Neural cell (in vitro differentiated cells): ENCODE data around the gene ARHGEF16. TPM values are rescaled to one million over a fixed set of nuclear protein-coding genes. Genes with fewer than 3 reads are reported as not detected.

Experiments
- H2AFZ ChIP-seq: fragments of 200-600, 300-800 bp; sonication (generic), shearing (Covaris generic); 2 replicates; pipeline ENCODE4 v1.6.0; 2014; ENCODE audit warnings: low read depth, mild to moderate bottlenecking, antibody characterized with exemption, low read length, moderate library complexity
- H3F3A ChIP-seq: fragments of 200-600 bp; shearing (Covaris generic); 2 replicates; pipeline ENCODE4 v1.6.1; 2016; ENCODE audit warnings: mild to moderate bottlenecking, moderate library complexity, mixed read lengths, antibody characterized with exemption, low read length; ENCODE audit not compliant: insufficient read depth, poor library complexity, severe bottlenecking
- H3K27ac ChIP-seq: fragments of 200-600, 300-800 bp; sonication (generic), shearing (Covaris generic); 2 replicates; pipeline ENCODE4 v1.5.1; 2014; ENCODE audit warnings: mild to moderate bottlenecking, low read length, moderate library complexity
- H3K27me3 ChIP-seq: fragments of 300-800, 200-600 bp; sonication (generic), shearing (Covaris generic); 2 replicates; pipeline ENCODE4 v1.6.0; 2014; ENCODE audit warnings: mild to moderate bottlenecking, low read depth, low read length, moderate library complexity; ENCODE audit not compliant: insufficient read depth
- H3K36me3 ChIP-seq: fragments of 300-800, 200-600 bp; sonication (generic), shearing (Covaris generic); 2 replicates; pipeline ENCODE4 v1.5.1; 2014; ENCODE audit warnings: mild to moderate bottlenecking, antibody characterized with exemption, low read length, moderate library complexity; ENCODE audit not compliant: insufficient read depth
- H3K4me2 ChIP-seq: fragments of 300-800, 200-600 bp; sonication (generic), shearing (Covaris generic); 2 replicates; pipeline ENCODE4 v1.6.0; 2014; ENCODE audit warnings: mild to moderate bottlenecking, low read length
- H3K4me3 ChIP-seq: fragments of 300-800, 200-600 bp; sonication (generic), shearing (Covaris generic); 2 replicates; pipeline ENCODE4 v1.5.1; 2014; ENCODE audit warnings: mild to moderate bottlenecking, low read length, moderate library complexity
- H3K79me2 ChIP-seq: fragments of 200-600 bp; shearing (Covaris generic); replicated peaks from 2 replicates; pipeline ENCODE4 v1.6.0; 2014; ENCODE audit warnings: mild to moderate bottlenecking, low read length, moderate library complexity; ENCODE audit not compliant: insufficient read depth
- H3K9ac ChIP-seq: fragments of 300-800, 200-600 bp; sonication (generic), shearing (Covaris generic); 2 replicates; pipeline ENCODE4 v1.6.1; 2016; ENCODE audit warnings: mild to moderate bottlenecking, low read length, mixed read lengths
- H3K9me2 ChIP-seq: fragments of 200-600 bp; shearing (Covaris generic); 2 replicates; pipeline ENCODE4 v1.6.1; 2016; ENCODE audit warnings: mild to moderate bottlenecking, low read length, mixed read lengths; ENCODE audit not compliant: insufficient read depth
- H3K9me3 ChIP-seq: fragments of 200-600, 300-800 bp; sonication (generic), shearing (Covaris generic); 2 replicates; pipeline ENCODE4 v1.6.1; 2016; ENCODE audit warnings: mild to moderate bottlenecking, mixed run types, low read length, moderate library complexity, mixed read lengths
- H4K20me1 ChIP-seq: fragments of 200-600 bp; shearing (Covaris generic); 2 replicates; pipeline ENCODE4 v1.6.1; 2016; ENCODE audit warnings: mild to moderate bottlenecking, mixed run types; ENCODE audit not compliant: insufficient read depth
- EP300 ChIP-seq: fragments of 450-650 bp; conservative IDR thresholded peaks from 2 replicates; pipeline ENCODE4 v1.6.1; 2014; ENCODE audit warnings: antibody characterized with exemption, mild to moderate bottlenecking, moderate library complexity; ENCODE audit not compliant: poor library complexity, severe bottlenecking
- EZH2 ChIP-seq: fragments of 200-600, 300-800 bp; shearing (Covaris generic), sonication (generic); IDR thresholded peaks from 2 replicates; pipeline ENCODE4 v1.6.1; 2014; ENCODE audit warnings: antibody characterized with exemption, low read length, borderline replicate concordance, mild to moderate bottlenecking; ENCODE audit not compliant: insufficient read depth, poor library complexity, severe bottlenecking
- MXI1 ChIP-seq: fragments of 450-650 bp; conservative IDR thresholded peaks from 2 replicates; pipeline ENCODE4 v1.6.1; 2014; ENCODE audit warnings: antibody characterized with exemption, mild to moderate bottlenecking; ENCODE audit not compliant: poor library complexity, severe bottlenecking
- POLR2AphosphoS5 ChIP-seq: IDR thresholded peaks from 2 replicates; pipeline ENCODE4 v1.6.1; 2012
- RAD21 ChIP-seq: fragments of 450-650 bp; conservative IDR thresholded peaks from 2 replicates; pipeline ENCODE4 v1.6.1; 2014; ENCODE audit warnings: antibody characterized with exemption, mild to moderate bottlenecking, moderate library complexity
- SMC3 ChIP-seq: fragments of 450-650 bp; conservative IDR thresholded peaks from 2 replicates; pipeline ENCODE4 v1.6.1; 2014; ENCODE audit warnings: antibody characterized with exemption, mild to moderate bottlenecking, moderate library complexity; ENCODE audit not compliant: poor library complexity
- TAF1 ChIP-seq: IDR thresholded peaks from 2 replicates; pipeline ENCODE4 v1.6.1; 2012; ENCODE audit warnings: low read depth
- polyA plus RNA-seq: library from polyadenylated mRNA; depleted of rRNA; stranded (reverse); fragments of >200 nt; gene quantifications from 2 replicates; pipeline ENCODE4 v1.2.3, GENCODE V29; 2014
- TF ChIP-seq, protein P1 (sequence below): IDR thresholded peaks from 2 replicates; pipeline ENCODE4 v1.6.1; 2012; ENCODE audit warnings: borderline replicate concordance
- TF ChIP-seq, protein P2 (sequence below): fragments of 450-650 bp; IDR thresholded peaks from 2 replicates; pipeline ENCODE4 v1.5.1; 2014; ENCODE audit warnings: antibody characterized with exemption, mild to moderate bottlenecking, moderate library complexity; ENCODE audit not compliant: poor library complexity, severe bottlenecking

ARHGEF16 gene
- polyA plus RNA-seq, 1 donor from 2014 or later, result 0.64 TPM

DNA sequence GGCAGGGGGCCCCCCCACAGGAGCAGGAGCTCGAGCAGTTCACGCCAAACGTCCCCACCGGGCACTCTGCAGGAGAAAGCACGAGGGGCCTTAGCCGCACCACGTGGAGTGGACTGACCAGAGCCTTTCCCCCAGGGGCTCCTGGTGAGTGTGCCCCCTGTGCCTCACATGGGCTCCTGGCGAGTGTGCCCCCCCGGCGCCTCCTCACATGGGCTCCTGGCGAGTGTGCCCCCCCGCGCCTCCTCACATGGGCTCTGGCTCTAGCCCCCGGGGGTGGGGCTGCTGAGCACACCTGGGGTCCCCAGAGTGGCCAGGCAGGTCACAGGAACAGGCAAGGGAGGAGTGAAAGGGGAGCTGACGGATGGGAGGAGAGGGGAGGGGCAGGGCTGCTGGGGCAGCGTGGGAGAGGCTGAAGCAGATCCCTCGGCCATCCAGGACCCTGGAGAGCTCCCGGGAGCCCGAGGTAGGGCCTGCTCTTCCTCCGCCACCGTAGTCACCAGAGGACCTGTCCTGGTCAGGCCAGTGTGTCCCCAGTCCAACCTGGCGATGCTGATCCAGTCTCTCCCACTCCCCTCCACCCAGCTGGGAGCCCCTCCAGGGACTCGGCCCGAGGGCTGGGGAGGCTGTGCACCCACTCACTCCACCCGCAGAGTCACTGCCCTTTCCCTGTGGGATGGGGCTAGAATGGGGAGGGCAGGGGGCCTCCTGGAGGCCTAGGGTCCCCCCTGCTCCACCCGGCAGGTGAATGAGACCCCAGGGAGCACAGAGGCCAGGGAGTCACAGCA is 47.6 kb downstream of the ARHGEF16 start:
- Histone ChIP-seq H2AFZ (no peak overlapping the region), H3K9me3 (no peaks in the 10 kb centered on the region), H3K4me2 (no peak overlapping the region), H3K36me3 (no peaks in the 10 kb centered on the region), H4K20me1 (no peaks in the 10 kb centered on the region), H3K27me3 (no peaks in the 10 kb centered on the region), H3K9ac (no peak overlapping the region), H3K27ac (no peak overlapping the region), H3K4me3 (no peak overlapping the region), H3K79me2 (no peaks in the 10 kb centered on the region), H3K9me2 (no peaks in the 10 kb centered on the region), H3F3A (no peaks in the 10 kb centered on the region)
- no peak for TF ChIP-seq EZH2
- TF ChIP-seq, protein P1, sequence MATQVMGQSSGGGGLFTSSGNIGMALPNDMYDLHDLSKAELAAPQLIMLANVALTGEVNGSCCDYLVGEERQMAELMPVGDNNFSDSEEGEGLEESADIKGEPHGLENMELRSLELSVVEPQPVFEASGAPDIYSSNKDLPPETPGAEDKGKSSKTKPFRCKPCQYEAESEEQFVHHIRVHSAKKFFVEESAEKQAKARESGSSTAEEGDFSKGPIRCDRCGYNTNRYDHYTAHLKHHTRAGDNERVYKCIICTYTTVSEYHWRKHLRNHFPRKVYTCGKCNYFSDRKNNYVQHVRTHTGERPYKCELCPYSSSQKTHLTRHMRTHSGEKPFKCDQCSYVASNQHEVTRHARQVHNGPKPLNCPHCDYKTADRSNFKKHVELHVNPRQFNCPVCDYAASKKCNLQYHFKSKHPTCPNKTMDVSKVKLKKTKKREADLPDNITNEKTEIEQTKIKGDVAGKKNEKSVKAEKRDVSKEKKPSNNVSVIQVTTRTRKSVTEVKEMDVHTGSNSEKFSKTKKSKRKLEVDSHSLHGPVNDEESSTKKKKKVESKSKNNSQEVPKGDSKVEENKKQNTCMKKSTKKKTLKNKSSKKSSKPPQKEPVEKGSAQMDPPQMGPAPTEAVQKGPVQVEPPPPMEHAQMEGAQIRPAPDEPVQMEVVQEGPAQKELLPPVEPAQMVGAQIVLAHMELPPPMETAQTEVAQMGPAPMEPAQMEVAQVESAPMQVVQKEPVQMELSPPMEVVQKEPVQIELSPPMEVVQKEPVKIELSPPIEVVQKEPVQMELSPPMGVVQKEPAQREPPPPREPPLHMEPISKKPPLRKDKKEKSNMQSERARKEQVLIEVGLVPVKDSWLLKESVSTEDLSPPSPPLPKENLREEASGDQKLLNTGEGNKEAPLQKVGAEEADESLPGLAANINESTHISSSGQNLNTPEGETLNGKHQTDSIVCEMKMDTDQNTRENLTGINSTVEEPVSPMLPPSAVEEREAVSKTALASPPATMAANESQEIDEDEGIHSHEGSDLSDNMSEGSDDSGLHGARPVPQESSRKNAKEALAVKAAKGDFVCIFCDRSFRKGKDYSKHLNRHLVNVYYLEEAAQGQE, result no peak
- no peak for TF ChIP-seq RAD21
- TF ChIP-seq SMC3, result no peak
- no peak for TF ChIP-seq TAF1
- TF ChIP-seq, protein P2, sequence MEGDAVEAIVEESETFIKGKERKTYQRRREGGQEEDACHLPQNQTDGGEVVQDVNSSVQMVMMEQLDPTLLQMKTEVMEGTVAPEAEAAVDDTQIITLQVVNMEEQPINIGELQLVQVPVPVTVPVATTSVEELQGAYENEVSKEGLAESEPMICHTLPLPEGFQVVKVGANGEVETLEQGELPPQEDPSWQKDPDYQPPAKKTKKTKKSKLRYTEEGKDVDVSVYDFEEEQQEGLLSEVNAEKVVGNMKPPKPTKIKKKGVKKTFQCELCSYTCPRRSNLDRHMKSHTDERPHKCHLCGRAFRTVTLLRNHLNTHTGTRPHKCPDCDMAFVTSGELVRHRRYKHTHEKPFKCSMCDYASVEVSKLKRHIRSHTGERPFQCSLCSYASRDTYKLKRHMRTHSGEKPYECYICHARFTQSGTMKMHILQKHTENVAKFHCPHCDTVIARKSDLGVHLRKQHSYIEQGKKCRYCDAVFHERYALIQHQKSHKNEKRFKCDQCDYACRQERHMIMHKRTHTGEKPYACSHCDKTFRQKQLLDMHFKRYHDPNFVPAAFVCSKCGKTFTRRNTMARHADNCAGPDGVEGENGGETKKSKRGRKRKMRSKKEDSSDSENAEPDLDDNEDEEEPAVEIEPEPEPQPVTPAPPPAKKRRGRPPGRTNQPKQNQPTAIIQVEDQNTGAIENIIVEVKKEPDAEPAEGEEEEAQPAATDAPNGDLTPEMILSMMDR, result no peak
- TF ChIP-seq POLR2AphosphoS5, result no peak
- TF ChIP-seq EP300, result no peak
- TF ChIP-seq MXI1, result no peak

DNA sequence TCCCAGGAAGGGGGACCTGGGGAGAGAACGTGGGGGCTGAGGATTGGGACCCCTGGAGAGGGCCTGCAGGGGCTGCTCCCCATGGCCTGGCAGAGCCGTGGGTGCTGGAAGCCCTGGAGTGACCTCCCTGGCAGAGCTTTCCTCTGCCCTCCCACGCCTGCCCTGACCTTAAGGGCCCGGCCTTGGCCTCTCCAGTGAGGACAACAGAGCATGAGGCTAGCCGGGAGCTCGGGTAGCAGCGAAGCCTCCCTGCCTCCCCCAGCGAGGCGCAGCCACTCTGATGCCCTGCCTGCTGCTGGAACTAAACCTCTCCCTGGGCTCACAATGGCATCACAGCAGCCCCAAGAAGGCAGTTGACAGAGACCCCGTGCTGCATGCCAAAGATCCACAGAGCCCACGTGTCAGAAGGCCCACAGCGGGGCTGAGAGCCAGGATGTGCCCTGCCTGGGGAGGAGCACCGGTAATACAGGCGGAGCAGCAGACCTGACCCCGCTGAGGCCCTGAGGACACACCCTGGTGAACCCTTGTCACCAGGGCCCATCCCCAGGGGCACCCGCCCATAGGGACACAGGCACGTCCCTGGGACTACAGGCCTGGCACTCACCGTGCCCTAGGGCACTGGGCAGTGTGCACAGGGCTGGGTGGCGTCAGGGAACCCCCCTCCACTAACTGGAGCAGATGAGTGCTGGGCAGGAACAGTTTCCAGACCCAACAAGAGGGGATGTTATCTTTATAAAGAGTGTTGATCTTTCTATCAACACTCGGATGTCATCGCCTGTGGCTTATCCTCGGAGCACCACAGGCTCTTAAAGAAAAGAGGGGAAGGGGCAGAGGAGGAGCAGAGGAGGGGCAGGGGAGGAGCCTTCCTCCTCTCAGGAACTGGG is 48.4 kb downstream of the ARHGEF16 start:
- Histone ChIP-seq H3K27ac (no peak overlapping the region), H3K9me2 (no peaks in the 10 kb centered on the region), H3K27me3 (no peaks in the 10 kb centered on the region), H4K20me1 (no peaks in the 10 kb centered on the region), H3K9ac (no peak overlapping the region), H2AFZ (no peak overlapping the region), H3K36me3 (no peaks in the 10 kb centered on the region), H3K4me2 (no peak overlapping the region), H3K9me3 (no peaks in the 10 kb centered on the region), H3F3A (no peaks in the 10 kb centered on the region), H3K4me3 (no peak overlapping the region), H3K79me2 (no peaks in the 10 kb centered on the region)
- TF ChIP-seq POLR2AphosphoS5, result no peak
